SJSA1 (cell line): ENCODE results near the gene SOCS2. TPM values are rescaled to one million over a fixed set of nuclear protein-coding genes. Genes with fewer than 3 reads are reported as not detected.

ENCODE experiments used
- DNase-seq, 2 experiments: peaks; one replicate each; pipeline ENCODE4 v3.0.0-alpha.2; 2015 to 2020; ENCODE audit warnings: low spot score in 2 of 2, low read depth in 1 of 2
- H3K27ac ChIP-seq: fragments of 250-450 bp; sonication (Bioruptor Pico); 2 replicates; pipeline ENCODE4 v1.5.1; 2020; ENCODE audit warnings: mild to moderate bottlenecking, moderate library complexity
- H3K27me3 ChIP-seq: fragments of 250-450 bp; sonication (Bioruptor Pico); replicated peaks from 2 replicates; pipeline ENCODE4 v1.5.1; 2020; ENCODE audit warnings: mild to moderate bottlenecking, moderate library complexity
- H3K36me3 ChIP-seq: fragments of 250-450 bp; sonication (Bioruptor Pico); 2 replicates; pipeline ENCODE4 v1.5.1; 2020; ENCODE audit warnings: mild to moderate bottlenecking
- H3K4me1 ChIP-seq: fragments of 250-450 bp; sonication (Bioruptor Pico); replicated peaks from 2 replicates; pipeline ENCODE4 v1.6.1; 2021; ENCODE audit warnings: mild to moderate bottlenecking
- H3K4me3 ChIP-seq: fragments of 250-450 bp; sonication (Bioruptor Pico); 2 replicates; pipeline ENCODE4 v1.5.1; 2020; ENCODE audit warnings: mild to moderate bottlenecking
- H3K9me3 ChIP-seq: fragments of 250-450 bp; sonication (Bioruptor Pico); replicated peaks from 2 replicates; pipeline ENCODE4 v1.5.1; 2020; ENCODE audit warnings: mild to moderate bottlenecking
- total RNA-seq: library from RNA; depleted of rRNA; stranded (reverse); fragments of >200 nt; shearing (Covaris generic); gene quantifications from 2 replicates; pipeline ENCODE4 v1.2.3, GENCODE V29; 2014

The SOCS2 gene
- total RNA-seq, 1 experiment from 2014 or later, result 19.2 TPM

GRCh38 chr12:93592641-93593406 is 20.3 kb downstream of the SOCS2 start:
- Histone ChIP-seq H3K27ac (no peak overlapping the region), H3K36me3 (no peaks in the 10 kb centered on the region), H3K4me1 (peaks cover 14% of the 10 kb centered on the region), H3K27me3 (no peaks in the 10 kb centered on the region), H3K4me3 (no peak overlapping the region), H3K9me3 (no peaks in the 10 kb centered on the region)
- DNase-seq, result no peak

- Histone ChIP-seq H3K36me3 (no peaks in the 10 kb centered on the region), H3K27ac (no peak overlapping the region), H3K9me3 (no peaks in the 10 kb centered on the region), H3K4me1 (peaks cover 14% of the 10 kb centered on the region), H3K27me3 (no peaks in the 10 kb centered on the region), H3K4me3 (no peak overlapping the region)
- no peak for DNase-seq
Observed at GRCh38 chr12:93593843-93594242, 21.4 kb downstream of the SOCS2 start.

GRCh38 chr12:93594766-93595311 is 22.4 kb downstream of the SOCS2 start:
- Histone ChIP-seq H3K4me1 (peaks cover 4% of the 10 kb centered on the region), H3K9me3 (no peaks in the 10 kb centered on the region), H3K4me3 (no peak overlapping the region), H3K36me3 (no peaks in the 10 kb centered on the region), H3K27me3 (no peaks in the 10 kb centered on the region), H3K27ac (no peak overlapping the region)
- DNase-seq, result no peak

GRCh38 chr12:93595351-93595750 is 22.9 kb downstream of the SOCS2 start:
- no peak for DNase-seq
- no peak overlapping the region for H3K27ac ChIP-seq
- no peak overlapping the region for H3K4me3 ChIP-seq

GRCh38 chr12:93597608-93598007 is 25.1 kb downstream of the SOCS2 start:
- no peak for DNase-seq
- Histone ChIP-seq H3K9me3 (no peaks in the 10 kb centered on the region), H3K27me3 (no peaks in the 10 kb centered on the region), H3K27ac (no peak overlapping the region), H3K4me1 (no peaks in the 10 kb centered on the region; the same call in 1 of the 2 replicates), H3K36me3 (no peaks in the 10 kb centered on the region), H3K4me3 (no peak overlapping the region)

More at GRCh38 chr12:93595351-93595750, 22.9 kb downstream of the SOCS2 start:
- no peaks in the 10 kb centered on the region for H3K27me3 ChIP-seq
- H3K9me3 ChIP-seq, result no peaks in the 10 kb centered on the region
- peaks cover 4% of the 10 kb centered on the region for H3K4me1 ChIP-seq
- no peaks in the 10 kb centered on the region for H3K36me3 ChIP-seq

GRCh38 chr12:93599192-93599591 is 26.7 kb downstream of the SOCS2 start:
- Histone ChIP-seq H3K9me3 (no peaks in the 10 kb centered on the region), H3K36me3 (no peaks in the 10 kb centered on the region), H3K4me3 (no peak overlapping the region), H3K27me3 (no peaks in the 10 kb centered on the region), H3K4me1 (peaks cover 9% of the 10 kb centered on the region), H3K27ac (no peak overlapping the region)
- no peak for DNase-seq

GRCh38 chr12:93601591-93601990 is 29.1 kb downstream of the SOCS2 start:
- peaks cover 9% of the 10 kb centered on the region for H3K4me1 ChIP-seq
- H3K9me3 ChIP-seq, result no peaks in the 10 kb centered on the region
- no peak for DNase-seq
- no peak overlapping the region for H3K27ac ChIP-seq
- H3K4me3 ChIP-seq, result no peak overlapping the region
- no peaks in the 10 kb centered on the region for H3K36me3 ChIP-seq
- no peaks in the 10 kb centered on the region for H3K27me3 ChIP-seq

GRCh38 chr12:93602897-93603668 is 30.6 kb downstream of the SOCS2 start:
- no peak overlapping the region for H3K27ac ChIP-seq
- no peak overlapping the region for H3K4me3 ChIP-seq
- no peaks in the 10 kb centered on the region for H3K36me3 ChIP-seq
- DNase-seq, result no peak
- no peaks in the 10 kb centered on the region for H3K27me3 ChIP-seq
- peaks cover 9% of the 10 kb centered on the region for H3K4me1 ChIP-seq
- no peaks in the 10 kb centered on the region for H3K9me3 ChIP-seq

- Histone ChIP-seq H3K9me3 (no peaks in the 10 kb centered on the region), H3K36me3 (no peaks in the 10 kb centered on the region), H3K27ac (no peak overlapping the region), H3K27me3 (no peaks in the 10 kb centered on the region), H3K4me3 (no peak overlapping the region), H3K4me1 (peaks cover 9% of the 10 kb centered on the region)
- DNase-seq, result no peak
Observed at GRCh38 chr12:93603762-93604161, 31.3 kb downstream of the SOCS2 start.

- Histone ChIP-seq H3K36me3 (no peaks in the 10 kb centered on the region), H3K4me3 (no peak overlapping the region), H3K27me3 (no peaks in the 10 kb centered on the region), H3K27ac (no peak overlapping the region), H3K4me1 (peaks cover 6% of the 10 kb centered on the region), H3K9me3 (no peaks in the 10 kb centered on the region)
- DNase-seq, result no peak
Observed at GRCh38 chr12:93608313-93608712, 35.8 kb downstream of the SOCS2 start.

- Histone ChIP-seq H3K4me3 (no peak overlapping the region), H3K27me3 (no peaks in the 10 kb centered on the region), H3K36me3 (no peaks in the 10 kb centered on the region), H3K4me1 (no peaks in the 10 kb centered on the region), H3K9me3 (no peaks in the 10 kb centered on the region), H3K27ac (no peak overlapping the region)
- no peak for DNase-seq
Observed at GRCh38 chr12:93609281-93610192, 37.1 kb downstream of the SOCS2 start.

- no peak overlapping the region for H3K4me3 ChIP-seq
- no peaks in the 10 kb centered on the region for H3K27me3 ChIP-seq
- H3K36me3 ChIP-seq, result no peaks in the 10 kb centered on the region
- H3K4me1 ChIP-seq, result peaks cover 24% of the 10 kb centered on the region
- no peak overlapping the region for H3K27ac ChIP-seq
- DNase-seq, result no peak
- no peaks in the 10 kb centered on the region for H3K9me3 ChIP-seq
Observed at GRCh38 chr12:93612776-93613175, 40.3 kb downstream of the SOCS2 start.

- peak in 1 of 2 experiments; percentile 19 for DNase-seq
- Histone ChIP-seq H3K4me3 (no peak overlapping the region), H3K36me3 (no peaks in the 10 kb centered on the region), H3K4me1 (peaks cover 24% of the 10 kb centered on the region), H3K9me3 (no peaks in the 10 kb centered on the region), H3K27me3 (no peaks in the 10 kb centered on the region), H3K27ac (no peak overlapping the region)
Observed at GRCh38 chr12:93614917-93615596, 42.6 kb downstream of the SOCS2 start.
